Thymus (tissue), 11 donors: ENCODE measurements around the gene EFCAB8. TPM values are rescaled to one million over a fixed set of nuclear protein-coding genes. Genes with fewer than 3 reads are reported as not detected.
"Not testable (repeated sequence)": the region's sequence is repeated elsewhere in the genome, so short reads cannot be mapped to it uniquely, and the experiment has no call there.

ENCODE experiments used
- DNase-seq, 9 donors: peaks; one replicate each; pipeline ENCODE4 v3.0.0-alpha.2; 2013; ENCODE audit warnings: low spot score in 9 of 9, low read depth in 6 of 9, missing footprints in 1 of 9
- H3K27ac ChIP-seq, 2 donors: one replicate each; pipeline ENCODE4 v1.5.1; 2013; ENCODE audit warnings: control low read depth in 1 of 2, low read depth in 1 of 2, low read length in 1 of 2, mild to moderate bottlenecking in 1 of 2, moderate library complexity in 1 of 2
- H3K27me3 ChIP-seq, 2 donors: one replicate each; pipeline ENCODE4 v1.5.1; 2013; ENCODE audit warnings: low read length in 1 of 2; ENCODE audit not compliant: control insufficient read depth in 2 of 2, insufficient read depth in 1 of 2
- H3K36me3 ChIP-seq, 2 donors: one replicate each; pipeline ENCODE4 v1.5.1; 2013; ENCODE audit warnings: low read length in 1 of 2, mild to moderate bottlenecking in 1 of 2, moderate library complexity in 1 of 2; ENCODE audit not compliant: control insufficient read depth in 2 of 2, insufficient read depth in 2 of 2
- H3K4me1 ChIP-seq, 2 donors: one replicate each; pipeline ENCODE4 v1.5.1; 2013; ENCODE audit warnings: low read length in 2 of 2; ENCODE audit not compliant: control insufficient read depth in 2 of 2, insufficient read depth in 2 of 2
- H3K4me3 ChIP-seq, 2 donors: one replicate each; pipeline ENCODE4 v1.5.1; 2013; ENCODE audit warnings: low read length in 2 of 2, control low read depth in 1 of 2, mild to moderate bottlenecking in 1 of 2
- H3K9me3 ChIP-seq, 2 donors: one replicate each; pipeline ENCODE4 v1.5.1; 2013; ENCODE audit warnings: low read length in 1 of 2, mild to moderate bottlenecking in 1 of 2; ENCODE audit not compliant: control insufficient read depth in 2 of 2, insufficient read depth in 1 of 2
- WGBS: extraction: QIAGEN DNeasy Blood & Tissue Kit; methylation state at CpG from one replicate; pipeline ENCODE4 v1.1.7; 2013; 5-methylcytosine and 5-hydroxymethylcytosine counted together
- polyA plus RNA-seq: library from polyadenylated mRNA; stranded (reverse); fragments of 200-250 nt; gene quantifications from one replicate; pipeline ENCODE4 v1.2.3, GENCODE V29; 2013
- total RNA-seq: library from RNA; stranded (reverse); fragments of 120-200 nt; gene quantifications from one replicate; pipeline ENCODE4 v1.2.4, GENCODE V29; 2013
- donor health status: healthy.

Gene EFCAB8
- total and polyA plus RNA-seq, 2 donors, result 0.33 to 0.46 TPM

- 98% methylated on average over 6 of the region's 6 CpGs for WGBS
These were observed 9.1 kb upstream of the EFCAB8 start for GRCh38 chr20:32849577-32849976.

GRCh38 chr20:32855387-32855786 lies 3.3 kb upstream of the EFCAB8 start:
- H3K4me3 ChIP-seq, result no peak overlapping the region
- peaks cover 37 to 44% of the 10 kb centered on the region in 2 donors for H3K36me3 ChIP-seq
- no peak overlapping the region for H3K27ac ChIP-seq
- peaks cover 0 to 6% of the 10 kb centered on the region in 2 donors for H3K4me1 ChIP-seq
- H3K27me3 ChIP-seq, result no peaks in the 10 kb centered on the region
- DNase-seq, result peak in 1 of 9 donors; percentile 12
- WGBS, result 58% methylated on average over 7 of the region's 7 CpGs
- no peaks in the 10 kb centered on the region for H3K9me3 ChIP-seq

More at GRCh38 chr20:32849577-32849976, 9.1 kb upstream of the EFCAB8 start:
- peaks cover 61 to 73% of the 10 kb centered on the region in 2 donors for H3K36me3 ChIP-seq
- DNase-seq, result no peak
- H3K9me3 ChIP-seq, result no peaks in the 10 kb centered on the region
- no peak overlapping the region for H3K4me3 ChIP-seq
- H3K4me1 ChIP-seq, result no peaks in the 10 kb centered on the region
- no peak overlapping the region for H3K27ac ChIP-seq
- no peaks in the 10 kb centered on the region for H3K27me3 ChIP-seq

- no peak overlapping the region for H3K4me3 ChIP-seq
These were observed 534 bp upstream of the EFCAB8 start for GRCh38 chr20:32858189-32858588.

GRCh38 chr20:32861446-32861845 lies 2.7 kb downstream of the EFCAB8 start:
- Histone ChIP-seq H3K36me3 (peaks cover 15 to 16% of the 10 kb centered on the region in 2 donors), H3K27ac (no peak overlapping the region), H3K9me3 (no peaks in the 10 kb centered on the region), H3K4me3 (no peak overlapping the region), H3K27me3 (no peaks in the 10 kb centered on the region), H3K4me1 (no peaks in the 10 kb centered on the region)
- DNase-seq, result no peak
- WGBS, result 98% methylated on average over 7 of the region's 7 CpGs

More at GRCh38 chr20:32858189-32858588, 534 bp upstream of the EFCAB8 start:
- no peak for DNase-seq
- no peak overlapping the region for H3K27ac ChIP-seq
- no peaks in the 10 kb centered on the region for H3K27me3 ChIP-seq
- 94% methylated on average over 2 of the region's 2 CpGs for WGBS
- H3K9me3 ChIP-seq, result no peaks in the 10 kb centered on the region
- peaks cover 22 to 28% of the 10 kb centered on the region in 2 donors for H3K36me3 ChIP-seq
- peaks cover 0 to 6% of the 10 kb centered on the region in 2 donors for H3K4me1 ChIP-seq

- H3K27me3 ChIP-seq, result no peaks in the 10 kb centered on the region
- DNase-seq, result no peak
- no peak overlapping the region for H3K27ac ChIP-seq
- 97% methylated on average over 2 of the region's 2 CpGs for WGBS
- H3K9me3 ChIP-seq, result no peaks in the 10 kb centered on the region
- H3K4me1 ChIP-seq, result no peaks in the 10 kb centered on the region
- no peak overlapping the region for H3K4me3 ChIP-seq
- no peaks in the 10 kb centered on the region for H3K36me3 ChIP-seq
These were observed 10.8 kb downstream of the EFCAB8 start for GRCh38 chr20:32869562-32869961.

GRCh38 chr20:32870526-32870925 lies 11.8 kb downstream of the EFCAB8 start:
- H3K27ac ChIP-seq, H3K27me3 ChIP-seq, H3K36me3 ChIP-seq, H3K4me3 ChIP-seq, DNase-seq, H3K4me1 ChIP-seq, H3K9me3 ChIP-seq: not testable (repeated sequence)
- 99% methylated on average over 3 of the region's 3 CpGs for WGBS

- peaks cover 0 to 4% of the 10 kb centered on the region in 2 donors for H3K4me1 ChIP-seq
- no peaks in the 10 kb centered on the region for H3K27me3 ChIP-seq
- no peaks in the 10 kb centered on the region for H3K9me3 ChIP-seq
- H3K4me3 ChIP-seq, result no peak overlapping the region
- H3K27ac ChIP-seq, result no peak overlapping the region
- WGBS, result 96% methylated on average over 5 of the region's 5 CpGs
- H3K36me3 ChIP-seq, result no peaks in the 10 kb centered on the region
- DNase-seq, result no peak
These were observed 12.3 kb downstream of the EFCAB8 start for GRCh38 chr20:32870985-32871384.

GRCh38 chr20:32871627-32872160 lies 13.0 kb downstream of the EFCAB8 start:
- Histone ChIP-seq H3K27ac (no peak overlapping the region), H3K4me1 (peaks cover 0 to 4% of the 10 kb centered on the region in 2 donors), H3K36me3 (no peaks in the 10 kb centered on the region), H3K4me3 (no peak overlapping the region), H3K9me3 (no peaks in the 10 kb centered on the region), H3K27me3 (no peaks in the 10 kb centered on the region)
- WGBS, result 76% methylated on average over 4 of the region's 4 CpGs
- DNase-seq, result no peak

- no peak overlapping the region for H3K4me3 ChIP-seq
- DNase-seq, result no peak
- H3K9me3 ChIP-seq, result no peaks in the 10 kb centered on the region
- no peak overlapping the region for H3K27ac ChIP-seq
- no peaks in the 10 kb centered on the region for H3K27me3 ChIP-seq
- H3K36me3 ChIP-seq, result no peaks in the 10 kb centered on the region
- peaks cover 0 to 4% of the 10 kb centered on the region in 2 donors for H3K4me1 ChIP-seq
- 87% methylated on average over 6 of the region's 6 CpGs for WGBS
These were observed 13.5 kb downstream of the EFCAB8 start for GRCh38 chr20:32872266-32872665.
